GM21528 (cell line): ENCODE data around the gene DCUN1D4.

ENCODE experiments used
- ATAC-seq: cut with Tn5 transposase; IDR thresholded peaks from one replicate; pipeline ENCODE4 v1.9.1; 2021; ENCODE audit warnings: mild to moderate bottlenecking, moderate library complexity; ENCODE audit not compliant: unreplicated experiment, low FRiP score

Gene DCUN1D4

GRCh38 chr4:51958199-51958968 is 115.4 kb downstream of the DCUN1D4 start:
- no peak for ATAC-seq

- ATAC-seq, result no peak
Observed at GRCh38 chr4:51960486-51960885, 117.5 kb downstream of the DCUN1D4 start.

DNA sequence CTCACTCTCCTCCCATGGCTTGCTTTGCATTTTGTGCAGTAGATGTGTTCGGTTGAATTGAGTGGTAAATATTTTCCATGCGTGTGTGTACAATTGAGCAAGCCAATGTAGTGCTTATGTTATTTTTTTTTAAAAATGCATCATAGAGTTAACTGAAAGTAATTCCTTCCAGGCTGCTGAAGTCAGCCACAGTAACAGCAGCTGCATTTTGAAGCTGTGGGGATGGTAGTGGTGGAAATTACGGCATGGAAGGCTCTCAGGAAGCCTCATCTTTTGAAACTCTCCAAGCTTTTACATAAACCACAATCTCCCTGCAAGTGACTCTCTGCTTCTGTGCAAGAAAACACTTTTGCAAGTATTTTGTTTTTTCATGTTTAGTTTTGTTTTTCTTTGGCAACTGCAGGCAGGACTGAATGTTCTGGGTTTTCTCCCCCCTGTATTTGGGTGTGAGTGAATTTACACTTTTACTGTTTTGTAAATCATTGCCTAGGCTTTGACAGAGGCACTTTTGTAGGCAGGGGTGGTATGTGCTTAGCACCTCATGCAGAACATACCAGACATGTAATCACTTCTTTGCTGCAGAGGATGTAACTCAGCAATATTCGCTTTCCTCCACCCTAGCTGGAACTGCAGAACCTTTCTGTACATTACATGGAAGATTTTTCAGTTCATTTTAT is 121.0 kb downstream of the DCUN1D4 start:
- ATAC-seq, result no peak

GRCh38 chr4:51965862-51966261 is 122.9 kb downstream of the DCUN1D4 start:
- no peak for ATAC-seq
